Left ventricle myocardium inferior (tissue), 1 donor: ENCODE measurements around the gene ACTR6. TPM values are rescaled to one million over a fixed set of nuclear protein-coding genes. Genes with fewer than 3 reads are reported as not detected.

Source experiments
- DNase-seq: peaks from one replicate; pipeline ENCODE4 v3.0.0-alpha.2; 2020
- H3K27ac ChIP-seq: fragments of 200-600 bp; replicated peaks from 2 replicates; pipeline ENCODE4 v1.8.0; 2021
- H3K27me3 ChIP-seq: fragments of 200-600 bp; 2 replicates; pipeline ENCODE4 v1.8.0; 2021; ENCODE audit warnings: low read depth
- H3K36me3 ChIP-seq: fragments of 200-600 bp; 2 replicates; pipeline ENCODE4 v1.8.0; 2021
- H3K4me1 ChIP-seq: fragments of 200-600 bp; 2 replicates; pipeline ENCODE4 v1.8.0; 2021
- H3K4me3 ChIP-seq: fragments of 200-600 bp; 2 replicates; pipeline ENCODE4 v1.8.0; 2021; ENCODE audit warnings: mild to moderate bottlenecking, moderate library complexity
- H3K9me3 ChIP-seq: fragments of 200-600 bp; replicated peaks from 2 replicates; pipeline ENCODE4 v1.8.0; 2021
- intact Hi-C: fragments of 100-400 bp; cut with micrococcal nuclease; formaldehyde crosslinking; loops from one replicate; pipeline ENCODE4 v1.11.0; 2022
- total RNA-seq: library from RNA; stranded (reverse); fragmentation: NEBNext Ultra II Directional; extraction: Animal tissue kit (Norgen Biotek cat#: 25700); gene quantifications from one replicate; pipeline ENCODE4 v1.2.1, GENCODE V29; 2021
- TF ChIP-seq, protein P1 (sequence below): fragments of 200-600 bp; IDR thresholded peaks from 2 replicates; pipeline ENCODE4 v1.8.0; 2021; ENCODE audit warnings: antibody characterized with exemption, mild to moderate bottlenecking, borderline replicate concordance
- donor health status: DM: no; HTN: yes; CAD: no; lungs with severe emphysema.

The ACTR6 gene
- total RNA-seq, 1 donor from 2014 or later: 18.3 TPM

DNA sequence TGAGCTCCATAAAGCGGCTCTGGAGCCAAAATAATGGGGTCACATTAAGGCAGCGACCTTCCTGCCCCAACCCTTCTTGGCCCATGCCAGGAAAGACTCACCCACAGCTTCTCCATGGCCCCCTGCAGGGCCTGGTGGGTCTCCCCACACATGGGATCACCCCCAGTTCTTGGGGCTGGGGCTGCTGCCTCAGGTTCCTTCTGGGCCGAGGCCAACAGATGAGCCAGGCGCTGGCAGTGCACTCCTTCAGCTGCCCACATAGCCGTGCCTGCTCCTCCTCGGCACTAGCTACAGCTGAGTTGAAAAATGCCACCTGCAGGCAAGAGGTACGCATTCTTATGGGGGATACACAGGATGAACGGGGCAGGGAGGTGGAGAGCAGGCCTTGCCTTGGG is 43.2 kb upstream of the ACTR6 start:
- H3K4me3 ChIP-seq: no peak overlapping the region
- intact Hi-C loops: no loop called here
- TF ChIP-seq, protein P1, sequence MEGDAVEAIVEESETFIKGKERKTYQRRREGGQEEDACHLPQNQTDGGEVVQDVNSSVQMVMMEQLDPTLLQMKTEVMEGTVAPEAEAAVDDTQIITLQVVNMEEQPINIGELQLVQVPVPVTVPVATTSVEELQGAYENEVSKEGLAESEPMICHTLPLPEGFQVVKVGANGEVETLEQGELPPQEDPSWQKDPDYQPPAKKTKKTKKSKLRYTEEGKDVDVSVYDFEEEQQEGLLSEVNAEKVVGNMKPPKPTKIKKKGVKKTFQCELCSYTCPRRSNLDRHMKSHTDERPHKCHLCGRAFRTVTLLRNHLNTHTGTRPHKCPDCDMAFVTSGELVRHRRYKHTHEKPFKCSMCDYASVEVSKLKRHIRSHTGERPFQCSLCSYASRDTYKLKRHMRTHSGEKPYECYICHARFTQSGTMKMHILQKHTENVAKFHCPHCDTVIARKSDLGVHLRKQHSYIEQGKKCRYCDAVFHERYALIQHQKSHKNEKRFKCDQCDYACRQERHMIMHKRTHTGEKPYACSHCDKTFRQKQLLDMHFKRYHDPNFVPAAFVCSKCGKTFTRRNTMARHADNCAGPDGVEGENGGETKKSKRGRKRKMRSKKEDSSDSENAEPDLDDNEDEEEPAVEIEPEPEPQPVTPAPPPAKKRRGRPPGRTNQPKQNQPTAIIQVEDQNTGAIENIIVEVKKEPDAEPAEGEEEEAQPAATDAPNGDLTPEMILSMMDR: no peak

DNA sequence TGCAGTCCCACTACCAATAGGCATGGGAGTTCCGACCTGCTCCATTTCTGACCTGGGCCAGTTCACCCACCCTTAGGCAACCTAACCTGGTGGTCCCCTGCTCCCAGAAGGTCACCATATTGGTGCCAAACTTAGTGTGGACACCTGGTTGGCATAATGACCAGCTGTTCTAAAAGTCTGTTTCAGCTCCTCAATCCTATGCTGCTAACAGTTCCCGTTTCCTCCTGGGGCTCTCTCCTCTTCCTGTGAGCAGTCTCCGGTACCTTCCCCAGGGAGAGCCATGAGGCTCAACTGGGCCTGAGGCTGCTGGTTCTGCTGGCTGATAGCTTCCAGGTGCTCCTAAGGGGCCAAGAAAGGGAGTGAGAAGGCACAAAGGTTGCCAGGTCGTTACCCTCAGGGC is 42.1 kb upstream of the ACTR6 start:
- Histone ChIP-seq H3K36me3 (no peaks in the 10 kb centered on the region), H3K9me3 (no peaks in the 10 kb centered on the region), H3K4me1 (peaks cover 2% of the 10 kb centered on the region), H3K27me3 (no peaks in the 10 kb centered on the region), H3K4me3 (no peak overlapping the region), H3K27ac (no peak overlapping the region)
- intact Hi-C loops: no loop called here
- TF ChIP-seq, protein P1: no peak
- DNase-seq: no peak

More for the DNA sequence above, 43.2 kb upstream of the ACTR6 start:
- H3K36me3 ChIP-seq: no peaks in the 10 kb centered on the region
- H3K27ac ChIP-seq: no peak overlapping the region
- H3K9me3 ChIP-seq: no peaks in the 10 kb centered on the region
- no peaks in the 10 kb centered on the region for H3K27me3 ChIP-seq
- no peaks in the 10 kb centered on the region for H3K4me1 ChIP-seq
- DNase-seq: no peak

DNA sequence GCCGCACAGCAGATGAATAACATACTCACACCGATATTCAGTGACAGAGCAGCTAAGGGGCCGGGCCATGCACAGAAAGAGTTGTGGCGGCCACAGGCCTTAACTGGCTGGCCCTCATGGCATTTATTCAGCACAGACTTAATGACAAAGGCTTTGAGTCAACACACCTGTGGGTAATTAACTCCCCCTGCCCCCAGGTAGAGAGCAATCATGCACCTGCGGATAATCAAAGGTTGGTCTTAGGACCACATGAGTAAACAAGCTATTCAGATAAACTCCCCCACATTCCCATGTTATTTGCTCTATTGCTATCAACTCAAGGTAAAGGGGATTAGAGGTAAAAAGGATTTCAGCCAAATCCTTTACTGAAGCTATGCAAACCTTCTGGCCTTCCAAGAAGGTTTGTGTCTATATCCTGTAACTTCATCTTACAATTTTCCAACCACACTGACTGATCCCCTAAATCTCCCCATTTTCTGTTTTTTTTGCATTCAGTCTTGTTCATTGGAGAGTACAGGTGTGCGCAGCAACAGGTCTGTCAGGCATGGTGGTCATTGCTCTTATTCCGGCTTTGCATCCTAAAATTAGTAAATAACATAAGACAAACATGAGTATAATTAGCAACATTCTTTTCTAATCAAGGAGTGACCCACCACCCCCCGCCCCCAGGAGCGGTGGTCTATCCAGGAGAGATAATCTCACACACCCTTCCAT is 41.1 kb upstream of the ACTR6 start:
- intact Hi-C loops: no loop called here
- TF ChIP-seq, protein P1: no peak
- no peak overlapping the region for H3K27ac ChIP-seq
- no peak overlapping the region for H3K4me3 ChIP-seq
- DNase-seq: no peak
- peaks cover 12% of the 10 kb centered on the region for H3K4me1 ChIP-seq
- H3K36me3 ChIP-seq: no peaks in the 10 kb centered on the region
- H3K9me3 ChIP-seq: no peaks in the 10 kb centered on the region
- H3K27me3 ChIP-seq: no peaks in the 10 kb centered on the region

DNA sequence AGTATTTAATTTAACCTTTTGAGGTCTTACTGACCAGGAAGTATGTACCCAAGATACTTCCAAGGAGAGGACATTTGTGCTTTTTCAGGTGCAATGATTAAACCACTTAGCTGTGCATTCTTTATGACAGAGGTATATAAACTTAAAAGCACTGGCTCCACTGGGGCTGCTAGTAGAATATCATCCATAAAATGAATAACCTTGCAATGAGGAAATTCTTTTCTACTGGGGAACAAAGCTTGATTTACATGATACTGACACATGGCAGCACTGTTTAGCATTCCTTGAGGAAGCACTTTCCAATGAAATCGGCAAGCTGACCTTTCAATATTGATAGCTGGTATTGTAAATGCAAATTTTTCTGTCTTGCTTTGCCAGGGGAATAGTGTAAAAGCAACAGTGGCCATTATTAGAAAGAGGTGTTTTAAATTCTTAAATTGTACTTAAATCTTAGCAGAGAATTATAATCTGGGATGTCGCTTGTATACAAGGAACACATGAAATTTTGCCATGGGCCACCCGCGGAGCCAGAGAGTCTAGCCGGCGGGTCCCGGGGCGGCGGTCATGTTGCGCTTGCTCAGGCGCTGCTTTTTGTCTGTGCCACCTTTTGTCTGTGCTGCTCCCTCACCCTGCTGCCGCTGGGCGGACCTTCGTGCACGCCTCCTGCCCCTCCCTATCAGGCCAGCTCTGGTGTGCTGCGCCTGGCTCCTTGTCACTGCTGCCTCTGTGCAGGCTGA is 37.0 kb upstream of the ACTR6 start:
- intact Hi-C loops: no loop called here
- Histone ChIP-seq H3K36me3 (no peaks in the 10 kb centered on the region), H3K4me1 (peaks cover 13% of the 10 kb centered on the region), H3K27me3 (no peaks in the 10 kb centered on the region), H3K4me3 (peak overlapping the region; percentile 50), H3K27ac (no peak overlapping the region), H3K9me3 (no peaks in the 10 kb centered on the region)
- TF ChIP-seq, protein P1: peak; percentile 42
- DNase-seq: peak; percentile 81

DNA sequence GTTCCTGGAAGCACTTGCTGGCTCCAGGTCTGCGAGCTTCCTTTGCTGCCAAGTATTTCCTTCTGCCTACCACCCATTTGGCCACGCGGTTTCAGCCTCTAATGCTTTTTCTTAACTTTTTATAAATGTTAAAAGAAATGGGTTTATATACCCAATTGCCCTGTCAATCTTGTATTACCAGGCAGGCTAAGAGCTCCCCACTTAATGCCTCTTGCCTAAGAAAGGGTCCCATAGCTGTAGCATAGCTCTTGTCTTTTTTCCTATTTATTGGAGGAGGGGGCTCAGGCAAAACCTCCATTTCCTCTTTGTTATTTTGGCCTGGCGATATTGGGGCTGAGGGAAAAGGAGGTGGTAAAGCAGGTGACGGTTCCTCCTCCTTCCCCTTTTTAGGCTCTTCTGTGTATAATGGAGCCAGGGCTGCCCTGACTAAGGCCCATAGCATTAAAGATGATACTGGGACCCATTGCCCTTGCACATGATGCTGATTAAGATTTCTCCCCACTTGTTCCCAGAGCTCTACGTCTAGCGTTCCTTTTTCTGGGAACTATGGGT is 36.4 kb upstream of the ACTR6 start:
- Histone ChIP-seq H3K4me3 (peak overlapping the region; percentile 50), H3K27me3 (no peaks in the 10 kb centered on the region), H3K9me3 (no peaks in the 10 kb centered on the region), H3K4me1 (peaks cover 13% of the 10 kb centered on the region), H3K36me3 (no peaks in the 10 kb centered on the region), H3K27ac (no peak overlapping the region)
- TF ChIP-seq, protein P1: peak; percentile 9
- intact Hi-C loops: no loop called here
- DNase-seq: no peak
